Measurements from ENCODE around the gene CEBPZOS.

CEBPZOS gene

DNA sequence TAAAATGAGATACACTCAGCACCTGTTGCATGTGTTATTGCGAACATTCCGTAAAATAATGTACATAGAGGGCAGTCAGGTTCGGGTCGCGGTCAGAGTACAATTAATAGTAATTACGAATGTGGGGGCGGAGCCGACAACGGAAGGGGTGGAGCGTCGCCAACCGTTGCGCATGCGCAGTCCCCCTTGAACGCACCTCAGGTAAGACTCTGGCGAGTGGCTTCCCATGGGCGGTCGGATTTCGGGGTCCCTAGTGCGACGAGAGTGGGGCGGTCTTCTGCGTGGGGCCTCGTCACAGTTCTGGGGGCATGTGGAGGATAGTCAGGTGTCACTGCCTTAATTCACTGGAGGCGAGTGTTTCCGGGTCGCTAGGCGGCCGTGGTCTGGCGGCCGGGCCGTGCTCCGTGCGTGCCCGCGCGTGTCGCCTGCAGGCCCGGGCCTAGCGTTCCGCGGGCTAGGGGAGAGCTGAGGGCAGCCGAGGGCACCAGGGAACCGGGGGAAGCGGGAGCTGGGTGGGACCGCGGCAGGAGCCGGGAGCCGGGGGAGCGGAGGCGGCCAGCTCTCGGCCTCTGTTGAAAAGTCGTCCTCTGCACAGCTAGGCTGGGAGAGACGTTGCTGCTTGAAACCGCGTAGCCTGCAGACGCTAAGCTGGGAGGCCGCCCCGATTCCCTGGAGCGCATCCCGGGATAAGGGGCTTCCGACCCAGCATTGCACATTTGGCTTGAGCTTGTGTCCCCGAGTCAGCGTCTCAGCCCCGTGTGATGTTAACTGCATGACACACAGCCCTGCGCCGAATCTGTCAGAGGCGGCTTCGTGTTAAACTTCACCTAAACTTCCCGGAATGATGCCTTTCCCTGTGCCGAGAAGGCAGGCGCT is at the start of gene CEBPZOS:
Gene CEBPZOS, plus strand, starts transcription at position 177 of the 876 bp plus-strand sequence. CDS start 3,209 bp downstream, outside the sequence.
- peak; percentile 92 for DNase-seq (ENCODE audit: low spot score)

DNA sequence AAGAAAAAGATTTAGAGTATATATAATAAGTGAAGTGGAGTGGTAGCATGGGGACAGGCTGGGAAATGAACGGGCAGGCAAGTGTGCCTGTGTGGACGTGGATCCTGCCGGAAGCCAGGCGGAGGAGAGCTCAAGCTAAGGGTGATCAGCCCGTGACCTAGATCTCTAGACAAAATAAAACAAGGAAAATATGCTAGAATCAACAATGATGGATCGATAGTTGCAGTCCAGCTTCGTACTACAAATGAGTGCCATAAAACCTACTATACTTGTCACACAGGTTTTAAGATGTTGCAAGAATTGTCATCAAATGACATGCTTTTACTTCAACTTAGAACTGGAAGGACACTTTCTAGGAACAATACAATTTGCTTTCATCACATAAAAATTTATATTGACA is 48.0 kb upstream of the CEBPZOS start:
- no peak for DNase-seq (ENCODE audit: low spot score)

DNA sequence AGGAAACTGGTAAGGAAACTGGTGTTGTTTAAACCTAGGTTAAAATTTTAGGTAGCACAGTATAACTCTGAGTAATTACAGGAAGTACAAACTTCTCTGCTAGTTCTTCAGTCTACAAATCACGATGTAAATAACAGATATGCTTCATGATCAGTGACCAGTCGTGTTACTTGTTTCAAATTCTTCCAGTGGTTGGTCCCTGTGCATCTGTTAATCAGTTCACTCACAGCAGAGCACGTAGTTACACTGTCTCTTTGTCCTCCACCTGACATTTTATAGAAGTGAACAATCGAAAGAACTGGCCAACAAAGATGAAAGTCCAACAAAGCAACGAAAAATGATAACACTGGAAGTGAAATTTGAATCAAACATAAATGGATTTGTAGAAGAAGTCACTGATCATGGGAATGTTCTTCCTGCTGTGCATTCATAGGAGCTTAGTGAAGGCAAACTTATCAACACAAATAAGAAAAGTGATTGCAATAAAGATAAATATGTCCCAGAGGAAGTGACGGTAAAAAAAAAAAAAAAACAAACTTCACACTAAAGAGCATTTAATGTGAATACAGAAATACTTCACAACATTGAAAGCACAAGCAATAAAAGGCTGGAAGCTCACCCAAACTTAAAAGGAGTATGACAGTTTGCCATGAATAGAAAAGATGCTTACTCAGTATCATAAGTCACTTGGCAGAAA is 46.5 kb upstream of the CEBPZOS start:
- no peak for DNase-seq (ENCODE audit: low spot score)

DNA sequence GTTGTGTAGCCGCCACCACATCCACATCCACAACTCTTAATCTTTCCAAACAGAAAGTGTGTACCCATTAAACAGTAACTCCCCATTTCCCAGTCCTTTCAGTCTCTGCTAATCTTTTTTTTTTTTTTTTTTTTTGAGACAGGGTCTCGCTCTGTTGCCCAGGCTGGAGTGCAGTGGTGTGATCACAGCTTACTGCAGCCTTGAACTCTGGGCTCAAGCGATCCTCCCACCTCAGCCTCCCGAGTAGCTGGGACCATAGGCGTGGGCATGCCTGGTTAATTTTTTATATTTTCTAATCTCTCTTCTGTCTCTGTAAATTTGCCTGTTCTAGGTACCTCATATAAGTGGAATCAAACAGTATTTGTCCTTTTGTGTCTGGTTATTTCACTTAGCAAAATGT is 43.1 kb upstream of the CEBPZOS start:
- DNase-seq (ENCODE audit: low spot score), result no peak

DNA sequence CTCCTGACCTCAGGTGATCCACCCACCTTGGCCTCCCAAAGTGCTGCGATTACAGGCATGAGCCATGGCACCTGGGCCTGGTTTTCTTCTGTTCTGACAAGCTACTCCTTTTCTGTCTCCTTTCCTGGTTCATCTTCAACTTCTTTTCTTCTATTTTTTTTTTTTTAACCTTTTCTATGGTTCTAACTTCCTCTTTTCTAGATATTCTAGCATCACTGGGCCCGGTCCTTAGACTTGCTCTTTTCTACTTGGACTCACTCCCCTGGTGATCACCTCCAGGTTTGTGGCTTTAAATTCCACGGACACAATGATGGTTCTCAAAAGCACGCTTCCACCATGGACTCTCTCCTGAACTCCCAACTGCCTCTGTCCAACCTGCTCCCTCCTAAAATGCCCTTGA is 41.5 kb upstream of the CEBPZOS start:
- DNase-seq (ENCODE audit: low spot score), result no peak

DNA sequence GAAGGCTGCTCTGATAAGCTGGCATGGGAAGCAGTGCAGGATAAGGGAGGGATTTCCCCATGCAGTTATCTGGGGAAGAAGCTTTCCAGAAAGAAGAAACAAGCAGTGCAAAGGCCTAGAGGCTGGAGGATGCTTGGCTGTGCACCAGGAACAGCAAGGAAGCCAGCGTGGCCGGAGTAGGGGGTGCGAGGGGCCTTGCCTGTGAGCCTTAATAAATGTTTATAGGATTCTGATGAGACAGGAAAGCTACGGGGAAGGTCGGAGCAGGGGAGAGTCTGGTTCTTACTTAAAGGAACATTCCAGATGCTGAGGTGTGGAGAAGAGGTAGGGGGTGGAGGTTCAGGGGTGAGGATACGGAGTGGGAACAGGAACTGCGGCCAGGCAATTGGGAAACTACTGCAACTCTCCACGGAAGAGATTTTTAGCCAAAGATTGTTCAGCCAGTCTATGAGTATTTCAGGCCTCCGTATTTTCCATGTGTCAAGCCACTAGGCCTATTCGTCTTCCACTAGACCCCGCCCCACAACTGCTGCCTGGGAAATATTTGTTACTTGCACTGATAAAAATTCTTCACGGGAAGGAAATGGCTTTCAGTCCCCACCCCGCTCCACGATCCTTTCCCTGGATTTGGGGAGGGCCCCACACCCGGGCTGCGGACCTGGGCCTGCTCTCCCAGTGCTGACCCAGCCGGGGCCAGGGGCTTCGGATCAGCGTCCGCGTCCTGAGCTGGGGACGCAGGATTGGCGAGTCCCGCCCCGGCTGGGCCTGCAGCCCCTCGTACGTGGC is 40.0 kb upstream of the CEBPZOS start:
- peak; percentile 24 for DNase-seq (ENCODE audit: low spot score)

DNA sequence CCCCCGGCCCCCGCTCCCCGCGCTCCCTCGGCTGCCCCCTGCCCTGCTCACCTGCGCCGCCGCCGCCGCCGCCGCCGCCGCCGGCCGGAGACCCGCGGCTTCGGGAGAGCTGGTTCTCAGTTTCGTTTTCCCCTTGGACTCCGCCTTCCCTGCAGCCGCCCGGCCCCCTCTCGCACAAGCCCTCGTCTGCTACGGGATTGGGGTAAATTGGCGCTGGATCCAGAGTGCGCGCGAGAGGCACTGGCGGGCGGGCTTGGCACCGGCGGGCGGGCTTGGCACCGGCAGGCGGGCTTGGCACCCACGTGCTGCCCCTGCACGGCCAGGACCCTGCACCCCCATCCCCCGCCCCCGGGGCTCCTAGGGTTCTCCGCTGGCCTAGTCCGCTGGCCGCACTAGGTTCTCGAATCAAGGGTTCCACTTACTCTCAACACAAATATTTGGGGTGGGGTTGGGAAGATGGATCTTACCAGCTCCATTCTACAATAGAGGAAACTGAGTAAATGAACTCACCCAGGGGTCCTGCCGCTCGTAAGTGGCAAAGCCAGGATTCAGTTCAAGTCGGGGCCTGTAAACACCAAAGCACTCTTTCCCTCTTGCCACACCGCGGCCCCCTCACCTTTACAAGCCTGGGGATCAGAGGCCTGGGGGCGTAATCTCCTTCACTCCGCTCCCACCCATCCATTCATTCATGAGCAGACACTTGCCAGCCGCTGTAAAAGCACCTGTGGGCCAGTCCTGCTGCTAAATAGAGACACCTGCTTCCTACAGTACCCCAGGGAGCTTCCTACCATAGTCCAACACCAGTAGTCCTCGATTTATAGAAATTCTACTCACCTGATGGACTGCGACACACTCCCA is 39.2 kb upstream of the CEBPZOS start, which contains the start of gene EIF2AK2:
Gene EIF2AK2, minus strand, starts transcription at position 124 of the 858 bp plus-strand sequence. CDS start 9,174 bp downstream, outside the sequence.
- peak; percentile 96 for DNase-seq (ENCODE audit: low spot score)

DNA sequence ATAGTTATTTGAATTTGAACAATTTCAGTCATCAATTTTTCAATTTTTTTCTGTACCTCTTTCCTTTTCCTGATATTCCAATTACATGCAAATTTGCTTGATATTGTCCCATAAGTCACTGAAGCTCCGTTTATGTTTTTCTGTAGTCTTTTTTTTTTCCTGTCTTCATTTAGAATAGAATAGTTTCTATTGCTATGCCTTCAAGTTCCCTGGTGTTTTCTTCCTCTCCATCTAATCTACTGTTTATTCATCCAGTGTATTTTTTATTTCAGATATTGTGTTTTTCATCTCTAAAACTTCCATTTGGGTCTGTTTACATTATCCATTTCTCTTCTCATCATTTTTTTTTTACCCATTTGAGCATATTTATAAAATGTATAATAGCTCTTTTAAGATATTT is 31.5 kb upstream of the CEBPZOS start:
- no peak for DNase-seq (ENCODE audit: low spot score)

DNA sequence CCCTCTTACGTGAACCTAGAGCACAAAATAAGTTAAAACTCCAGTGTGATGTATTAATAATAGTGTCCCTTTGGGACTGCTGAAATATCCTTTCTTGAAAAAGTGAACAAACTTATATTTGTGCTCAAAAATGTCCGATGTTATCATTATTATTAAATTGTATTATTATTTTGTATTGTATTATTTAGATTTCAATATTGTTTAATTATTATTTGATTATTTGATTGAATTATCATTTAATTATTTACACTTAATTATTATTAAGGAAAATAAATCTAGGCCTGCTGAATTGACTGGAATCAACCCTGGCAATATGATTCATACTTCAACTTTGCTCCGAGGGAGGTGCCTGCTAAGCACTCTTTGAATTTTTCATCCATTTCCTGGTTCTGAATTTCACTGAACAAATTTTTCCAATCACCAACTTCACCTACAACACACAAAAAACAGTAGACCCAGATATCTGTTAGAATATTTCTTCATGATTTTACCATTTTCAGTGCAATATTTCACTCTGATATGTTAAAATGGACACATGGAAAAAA is 28.6 kb upstream of the CEBPZOS start:
- no peak for DNase-seq (ENCODE audit: low spot score)

DNA sequence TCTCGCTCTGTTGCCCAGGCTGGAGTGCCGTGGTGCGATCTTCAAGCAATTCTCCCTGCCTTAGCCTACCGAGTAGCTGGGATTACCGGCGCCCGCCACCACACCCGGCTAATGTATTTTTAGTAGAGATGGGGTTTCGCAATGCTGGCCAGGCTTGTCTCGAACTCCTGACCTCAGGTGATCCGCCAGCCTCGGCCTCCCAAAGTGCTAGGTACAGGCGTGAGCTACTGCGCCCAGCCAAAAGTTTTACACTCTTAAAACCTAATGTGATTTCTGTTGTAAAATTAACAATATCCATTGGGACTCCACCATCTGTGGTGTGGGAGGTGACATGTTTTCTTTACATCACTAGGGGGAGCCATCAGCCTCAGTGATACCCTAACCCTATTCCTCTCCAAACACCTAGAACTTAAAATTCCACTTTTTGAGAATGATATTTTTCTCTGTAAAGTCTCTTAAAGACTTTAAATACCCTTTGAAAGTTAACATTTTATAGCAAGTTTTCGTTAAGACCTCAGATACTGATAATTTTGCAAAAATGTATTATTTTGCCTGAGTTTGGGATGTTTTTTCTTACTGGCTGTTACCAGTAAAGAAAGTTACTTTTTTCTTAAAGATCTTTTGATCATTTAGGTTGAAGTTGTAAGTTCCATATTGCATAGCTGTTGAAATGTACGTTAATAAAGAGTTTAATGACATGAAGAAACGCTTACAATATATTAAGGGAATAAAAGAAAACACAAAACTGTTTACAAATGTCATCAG is 27.9 kb upstream of the CEBPZOS start:
- DNase-seq (ENCODE audit: low spot score), result peak; percentile 68

DNA sequence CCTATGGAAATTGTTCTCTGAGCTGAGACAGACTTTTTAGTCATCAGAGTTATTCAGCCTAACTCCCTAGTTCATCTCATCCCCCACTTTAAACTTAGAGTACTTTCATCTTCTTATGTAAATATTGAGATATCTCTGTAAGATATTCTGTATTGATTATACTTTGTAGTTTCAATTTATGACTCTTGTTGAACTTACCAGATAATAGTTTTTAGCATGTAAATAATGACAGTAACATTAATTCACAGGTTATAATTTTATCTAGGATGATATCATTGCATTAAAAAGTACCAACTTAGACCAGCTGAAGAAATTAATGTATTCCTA is 24.7 kb upstream of the CEBPZOS start:
- DNase-seq (ENCODE audit: low spot score), result no peak

DNA sequence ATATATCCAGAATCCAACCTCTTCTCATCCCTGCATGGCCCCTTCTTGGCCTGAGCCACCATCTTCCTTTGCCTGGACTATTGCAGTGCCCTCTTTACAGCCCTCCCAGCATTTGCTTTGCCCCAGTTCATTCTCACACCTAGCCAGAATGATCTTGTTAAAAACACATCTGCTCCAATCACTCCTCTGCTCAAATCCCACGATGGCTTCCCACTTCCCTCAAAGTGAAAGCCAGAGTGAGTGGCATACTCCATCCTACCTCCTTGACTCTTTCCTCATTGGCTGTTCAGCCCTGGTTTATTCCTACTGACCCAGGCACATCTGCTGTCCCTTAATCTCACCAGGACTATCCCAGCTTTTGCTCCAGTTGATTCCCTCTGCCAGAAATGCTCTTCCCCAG is 22.6 kb upstream of the CEBPZOS start:
- DNase-seq (ENCODE audit: low spot score), result no peak

DNA sequence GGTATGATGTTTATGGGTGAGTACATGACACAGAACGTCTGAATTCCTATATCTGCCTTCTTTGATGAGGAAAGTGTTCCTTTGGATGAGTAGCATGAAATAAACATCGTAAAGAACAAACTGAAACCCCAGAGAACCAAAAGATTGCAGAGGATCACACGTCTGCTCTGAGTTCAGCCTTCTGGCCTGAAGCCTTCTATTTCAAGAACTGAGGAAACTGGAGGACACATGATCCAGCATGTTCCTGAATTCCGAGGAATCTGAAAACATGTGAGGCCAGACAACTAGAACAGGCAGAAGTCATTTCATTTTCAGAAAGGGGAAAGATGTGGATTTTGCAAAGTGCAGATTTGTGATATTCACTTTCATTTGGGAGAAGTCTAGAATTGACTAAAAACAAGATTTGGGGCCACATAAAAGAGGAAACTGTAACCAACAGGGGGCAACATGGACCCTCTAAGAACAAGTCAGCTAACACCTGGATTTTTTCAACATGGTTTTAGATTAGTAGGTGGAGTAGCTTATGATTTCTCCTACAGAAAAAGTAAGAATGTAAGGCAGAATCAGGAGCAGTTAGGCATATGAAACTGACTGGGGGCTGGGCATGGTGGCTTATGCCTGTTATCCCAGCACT is 16.2 kb upstream of the CEBPZOS start:
- no peak for DNase-seq (ENCODE audit: low spot score)

DNA sequence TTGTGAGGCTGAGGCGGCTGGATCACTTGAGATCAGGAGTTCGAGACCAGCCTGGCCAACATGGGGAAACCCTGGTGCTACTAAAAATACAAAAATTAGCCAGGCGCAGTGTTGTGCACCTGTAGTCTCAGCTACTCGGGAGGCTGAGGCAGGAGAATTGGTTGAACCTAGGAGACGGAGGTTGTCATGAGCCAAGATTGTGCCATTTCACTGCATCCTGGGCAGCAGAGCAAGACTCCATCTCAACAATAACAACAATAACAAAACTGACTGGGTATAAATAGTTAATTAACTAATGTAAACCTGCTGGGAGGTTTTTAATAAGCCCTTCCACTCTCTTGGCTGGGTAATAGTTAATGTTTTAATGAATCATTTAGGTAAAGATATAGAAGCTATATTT is 15.7 kb upstream of the CEBPZOS start:
- DNase-seq (ENCODE audit: low spot score), result no peak

DNA sequence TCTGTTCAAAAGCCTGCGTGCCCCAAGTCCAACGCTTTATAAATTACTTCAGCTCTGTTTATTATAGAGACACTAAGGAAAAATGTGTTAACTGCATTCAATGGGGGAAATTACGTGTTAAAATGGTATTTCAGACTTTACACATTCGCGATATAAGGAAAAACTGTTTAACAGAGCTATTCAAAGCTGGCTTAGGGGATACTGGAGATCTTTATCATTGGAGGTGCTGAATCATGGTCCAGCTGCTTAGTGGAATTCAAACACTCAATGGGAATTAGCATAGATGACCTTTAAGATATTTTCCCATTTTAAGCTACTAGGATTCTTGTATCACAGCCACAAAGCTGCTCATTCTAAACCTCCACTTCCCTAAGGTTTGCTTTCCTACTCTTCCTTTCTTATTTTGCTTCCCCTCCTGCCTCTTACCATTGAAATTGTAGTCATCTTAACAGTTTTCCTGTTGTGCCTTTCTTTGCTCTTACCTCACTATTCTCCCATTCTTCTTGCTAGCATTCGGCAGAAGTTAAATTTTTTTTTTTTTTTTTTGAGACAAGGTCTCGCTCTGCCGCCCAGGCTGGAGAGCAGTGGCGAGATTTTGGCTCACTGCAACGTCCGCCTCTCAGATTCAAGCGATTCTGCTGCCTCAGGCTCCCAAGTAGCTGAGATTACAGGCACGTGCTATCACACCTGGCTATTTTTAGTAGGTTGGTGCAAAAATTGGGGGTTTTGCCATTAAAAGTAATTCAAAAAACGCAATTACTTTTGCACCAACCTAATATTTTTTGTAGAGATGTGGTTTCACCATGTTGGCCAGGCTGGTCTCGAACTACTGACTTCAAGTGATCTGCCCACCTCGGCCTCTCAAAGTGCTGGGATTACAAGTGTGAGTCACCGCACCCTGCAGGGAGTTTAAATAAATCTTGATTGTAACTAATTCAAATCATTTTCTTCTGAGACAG is 14.3 kb upstream of the CEBPZOS start:
- DNase-seq (ENCODE audit: low spot score), result no peak

DNA sequence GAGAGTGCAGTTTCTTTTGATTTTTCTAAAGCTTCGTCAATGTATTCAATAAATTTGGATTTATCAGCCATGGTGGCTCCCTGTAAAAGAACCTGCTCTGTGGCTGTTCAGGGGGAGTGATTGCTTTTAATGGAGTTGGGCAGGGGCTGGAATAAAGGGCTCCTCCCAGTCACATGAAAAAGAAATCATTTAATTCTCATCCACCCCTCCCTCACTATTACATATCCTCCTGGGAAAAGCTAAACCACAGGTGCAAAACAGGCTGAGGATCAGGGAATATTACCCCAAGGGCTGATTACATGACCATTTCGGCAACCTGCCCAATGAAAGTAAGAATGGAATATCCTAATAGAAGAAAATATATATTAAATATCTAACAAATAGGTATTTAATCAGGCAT is 7.7 kb upstream of the CEBPZOS start, which contains the start of gene SULT6B1:
Gene SULT6B1, minus strand, starts transcription at position 101 of the 400 bp plus-strand sequence. Its CDS starts 30 bp downstream, at position 71.
- no peak for DNase-seq (ENCODE audit: low spot score)

DNA sequence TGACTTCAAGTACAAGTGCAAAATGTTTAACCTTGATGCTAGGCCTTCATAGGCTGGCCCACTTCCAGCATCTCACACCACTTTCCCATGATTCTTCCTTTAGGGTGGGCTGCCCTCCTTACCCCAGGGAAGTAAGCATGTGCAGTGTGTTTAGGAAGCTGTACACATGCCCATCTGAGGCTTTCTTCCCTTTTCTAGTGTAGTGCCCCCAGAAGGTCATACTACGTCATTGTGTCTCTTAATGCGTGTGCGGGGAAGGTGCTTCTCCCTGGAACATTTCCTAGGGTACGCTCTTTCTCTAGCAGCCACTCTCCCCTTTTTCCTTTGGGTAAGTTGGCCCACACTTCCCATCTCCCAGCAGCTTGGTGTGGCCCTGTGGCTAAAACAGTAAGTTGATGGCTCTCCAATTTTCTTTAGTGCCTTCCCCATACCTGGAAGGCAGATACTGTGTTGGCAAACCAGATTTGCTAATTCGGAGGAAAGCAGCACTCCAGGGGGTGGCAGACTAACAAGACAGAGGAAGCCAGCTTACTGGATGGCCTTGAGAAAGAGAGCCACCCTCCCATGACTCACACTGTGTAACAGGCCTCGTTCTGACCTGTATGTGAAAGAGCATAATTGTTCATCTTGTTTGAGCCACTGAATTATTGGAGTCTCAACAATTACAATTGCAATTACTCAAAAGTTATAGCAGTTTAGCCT is 6.7 kb upstream of the CEBPZOS start:
- DNase-seq (ENCODE audit: low spot score), result peak; percentile 92

DNA sequence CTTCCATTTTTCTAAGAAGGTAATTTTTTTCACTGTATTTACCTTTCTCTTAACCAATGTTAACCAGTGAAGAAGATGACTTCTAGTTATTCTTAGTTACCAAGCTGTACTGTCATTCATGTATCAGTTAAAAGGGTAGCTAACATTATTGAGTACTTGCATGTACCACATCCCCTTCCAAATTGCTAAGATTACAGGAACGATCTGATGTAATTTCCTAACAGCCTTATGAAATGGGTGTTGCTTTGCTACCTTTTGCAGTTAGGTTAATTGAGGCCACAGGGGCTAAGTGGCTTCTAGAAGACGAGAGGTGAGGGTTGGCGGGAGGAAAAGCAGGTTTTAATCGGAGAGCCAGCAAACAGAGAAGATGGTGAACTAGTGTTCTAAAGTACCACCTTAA is 6.0 kb upstream of the CEBPZOS start:
- DNase-seq (ENCODE audit: low spot score), result no peak

All from COLO829 (cell line).